K562 (cell line): Measurements from ENCODE around the gene EVI5. TPM values are rescaled to one million over a fixed set of nuclear protein-coding genes. Genes with fewer than 3 reads are reported as not detected.
"Not testable (repeated sequence)": the region's sequence is repeated elsewhere in the genome, so short reads cannot be mapped to it uniquely, and the experiment has no call there.

Experiments used
- ATAC-seq: fragments of 200-7000 bp; cut with Tn5 transposase; 3 replicates; pipeline ENCODE4 v1.9.1; 2020; ENCODE audit warnings: moderate library complexity
- BruUV-seq: library from RNA; stranded (reverse); fragments of 400-500 nt; replicated peaks from 2 replicates; lab custom pipeline; 2021; lab: Mats Ljungman, UMichigan
- CTCF ChIA-PET: fragments of 300-600 bp; formaldehyde crosslinking; extraction: SDS; loops from one replicate; lab custom pipeline; 2021; ENCODE audit warnings: low intra/inter-chr PET ratio; lab: Yijun Ruan, JAX
- POLR2A ChIA-PET: fragments of 300-600, 350-650 bp; sonication (Branson Sonifier 250); formaldehyde crosslinking; extraction: SDS; loops from one replicate; lab custom pipeline; 2021; ENCODE audit warnings: antibody characterized with exemption, inconsistent platforms; lab: Yijun Ruan, JAX
- DNase-seq, 4 experiments: peaks; one replicate each; pipeline versions ENCODE4 v3.0.0 to v3.0.0-alpha.2; 2011 to 2018; ENCODE audit warnings: low spot score in 3 of 4, mixed read lengths in 3 of 4; ENCODE audit errors: extremely low read depth in 1 of 4
- FAIRE-seq: peaks from 2 replicates; lab custom pipeline; 2011; peaks lifted over from hg19 to GRCh38; lab: Jason Lieb, UNC
- H2AFZ ChIP-seq: 2 replicates; pipeline ENCODE4 v1.6.0; 2011; ENCODE audit warnings: low read depth, low read length, control low read depth, inconsistent platforms
- H3K27ac ChIP-seq: fragments of 200-600 bp; 3 replicates; pipeline ENCODE4 v1.8.0; 2011; ENCODE audit warnings: low read depth, mild to moderate bottlenecking, control low read depth, inconsistent platforms, low read length, moderate library complexity, mixed read lengths; ENCODE audit errors: extremely low read depth
- H3K27me3 ChIP-seq, 2 experiments: fragments of 300-600 bp in 1 of 2; 2 replicates in 1 of 2; 3 replicates in 1 of 2; pipeline versions ENCODE4 v1.6.0 to v1.8.0; 2011; ENCODE audit warnings: inconsistent platforms in 2 of 2, low read length in 2 of 2, mild to moderate bottlenecking in 1 of 2, mixed read lengths in 1 of 2, moderate library complexity in 1 of 2; ENCODE audit not compliant: control insufficient read depth in 2 of 2, insufficient read depth in 2 of 2
- H3K36me3 ChIP-seq: fragments of 300-600 bp; 3 replicates; pipeline ENCODE4 v1.8.0; 2011; ENCODE audit warnings: mild to moderate bottlenecking, low read length, inconsistent platforms; ENCODE audit not compliant: control insufficient read depth, insufficient read depth
- H3K4me1 ChIP-seq, 2 experiments: fragments of 200-600 bp in 1 of 2; replicated peaks in 1 of 2; 2 replicates in 1 of 2; 3 replicates in 1 of 2; pipeline versions ENCODE4 v1.5.1 to v1.8.0; 2011; ENCODE audit warnings: inconsistent platforms in 2 of 2, low read length in 2 of 2, mild to moderate bottlenecking in 1 of 2, mixed read lengths in 1 of 2, moderate library complexity in 1 of 2; ENCODE audit not compliant: control insufficient read depth in 2 of 2, insufficient read depth in 2 of 2
- H3K4me2 ChIP-seq: 2 replicates; pipeline ENCODE4 v1.6.1; 2011; ENCODE audit warnings: low read length, control low read depth, inconsistent platforms, mixed read lengths; ENCODE audit not compliant: insufficient read depth
- H3K4me3 ChIP-seq: fragments of 200-600 bp; sonication (generic), shearing (Covaris generic); 2 replicates; pipeline ENCODE4 v1.5.1; 2016; ENCODE audit warnings: control low read depth, inconsistent platforms
- H3K79me2 ChIP-seq: fragments of 200-600 bp; 3 replicates; pipeline ENCODE4 v1.8.0; 2011; ENCODE audit warnings: low read length, inconsistent platforms; ENCODE audit not compliant: control insufficient read depth, insufficient read depth
- H3K9ac ChIP-seq, 2 experiments: 2 replicates each; pipeline versions ENCODE4 v1.6.0 to v1.6.1; 2011; ENCODE audit warnings: low read depth in 2 of 2, low read length in 2 of 2, control low read depth in 1 of 2, inconsistent platforms in 1 of 2, mild to moderate bottlenecking in 1 of 2, mixed read lengths in 1 of 2; ENCODE audit not compliant: insufficient read depth in 1 of 2
- H3K9me1 ChIP-seq: one replicate; pipeline ENCODE4 v1.6.0; 2011; ENCODE audit warnings: inconsistent platforms, mild to moderate bottlenecking, low read length, moderate library complexity; ENCODE audit not compliant: control insufficient read depth, insufficient read depth
- H3K9me3 ChIP-seq: replicated peaks from 2 replicates; pipeline ENCODE4 v1.5.1; 2011; ENCODE audit warnings: low read depth, low read length, inconsistent platforms; ENCODE audit not compliant: control insufficient read depth, insufficient read depth
- H4K20me1 ChIP-seq: replicated peaks from 2 replicates; pipeline ENCODE4 v1.6.1; 2011; ENCODE audit warnings: low read length, inconsistent platforms, mixed read lengths; ENCODE audit not compliant: control insufficient read depth, insufficient read depth
- FOSL1 ChIP-seq: fragments of 200-800 bp; sonication (Bioruptor generic); conservative IDR thresholded peaks from 2 replicates; pipeline ENCODE4 v1.6.1; 2016; ENCODE audit warnings: missing genetic modification characterization, missing compliant biosample characterization
- TAF1 ChIP-seq: IDR thresholded peaks from 2 replicates; pipeline ENCODE4 v1.6.1; 2011; ENCODE audit warnings: mild to moderate bottlenecking, low read length, moderate library complexity; ENCODE audit not compliant: insufficient read depth, control insufficient read depth, severe bottlenecking; ENCODE audit errors: extremely low read depth
- WGBS: fragments of 100-300 bp; shearing (Covaris generic); methylation state at CpG from one replicate; pipeline ENCODE4 v1.1.6; 2016; ENCODE audit warnings: low coverage, mixed read lengths; ENCODE audit not compliant: insufficient coverage; ENCODE audit errors: missing lambda C conversion rate; 5-methylcytosine and 5-hydroxymethylcytosine counted together
- in situ Hi-C: fragments of 300-500 bp; cut with MboI; formaldehyde crosslinking; loops from 4 replicates; pipeline ENCODE4 v1.15.0; 2018; ENCODE audit warnings: inconsistent platforms, mixed read lengths
- intact Hi-C: fragments of 100-400 bp; cut with micrococcal nuclease; formaldehyde crosslinking; loops from 2 replicates; pipeline ENCODE4 v1.14.2; 2022
- polyA plus RNA-seq, 8 experiments: library from polyadenylated mRNA; depleted of rRNA in 4 of 8; stranded (reverse) in 5 of 8; unstranded in 3 of 8; fragments of >200 nt; fragmentation: Nextera tagmentation in 2 of 8; fragmentation: Illumina TruSeq in 1 of 8; extraction: Ambion mirVana in 2 of 8; extraction: Trizol in 1 of 8; gene quantifications; 2 replicates each; pipeline versions ENCODE4 v1.2.1 to v1.2.3, GENCODE V29; 2011 to 2014; ENCODE audit warnings: inconsistent platforms in 1 of 8, missing spikeins in 1 of 8
- total RNA-seq, 7 experiments: library from RNA; depleted of rRNA in 6 of 7; stranded (reverse); fragments of >200 nt in 6 of 7; fragmentation: Illumina TruSeq in 2 of 7; extraction: Trizol in 2 of 7; gene quantifications; 2 replicates each; pipeline versions ENCODE4 v1.2.1 to v1.2.3, GENCODE V29; 2011 to 2021; ENCODE audit warnings: low replicate concordance in 1 of 7

EVI5 gene
- total and polyA plus RNA-seq, 9 of the 15 experiments (the other 6 are each of a cell fraction or from before 2014, with no cell fraction given) = 1.7 to 50.1 (median 13.7) TPM

DNA sequence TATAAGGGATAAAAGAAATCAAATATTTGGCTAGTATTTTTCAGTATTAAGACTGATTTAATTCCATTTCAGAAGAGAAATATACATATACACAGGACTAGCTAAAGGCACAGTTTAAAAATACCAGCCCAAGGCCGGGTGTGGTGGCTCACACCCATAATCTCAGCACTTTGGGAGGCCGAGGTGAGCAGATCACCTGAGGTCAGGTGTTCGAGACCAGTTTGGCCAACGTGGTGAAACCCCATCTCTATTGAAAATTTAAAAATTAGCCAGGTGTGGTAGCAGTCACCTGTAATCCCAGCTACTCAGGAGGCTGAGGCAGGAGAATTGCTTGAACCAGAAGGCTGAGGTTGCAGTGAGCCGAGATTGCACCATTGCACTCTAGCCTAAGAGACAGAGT, 200.1 kb downstream of the EVI5 start:
- DNase-seq, H3K27me3 ChIP-seq, BruUV-seq, intact Hi-C loops, H3K4me3 ChIP-seq, H3K4me2 ChIP-seq, H3K79me2 ChIP-seq, H3K9me3 ChIP-seq, in situ Hi-C loops, H2AFZ ChIP-seq, ATAC-seq, H3K4me1 ChIP-seq, H4K20me1 ChIP-seq, H3K27ac ChIP-seq, H3K9ac ChIP-seq, H3K9me1 ChIP-seq, FAIRE-seq, H3K36me3 ChIP-seq: not testable (repeated sequence)
- ChIA-PET POLR2A (interaction anchor here (0.6 kb wide), 1 partner anchor 617 kb away, joined by 4 read pairs; no protein-coding TSS in a partner anchor), CTCF (interaction anchor here (0.6 kb wide), 1 partner anchor 1106 kb away, joined by 5 read pairs; no protein-coding TSS in a partner anchor)
- WGBS = 57% methylated on average over 5 of the region's 5 CpGs

DNA sequence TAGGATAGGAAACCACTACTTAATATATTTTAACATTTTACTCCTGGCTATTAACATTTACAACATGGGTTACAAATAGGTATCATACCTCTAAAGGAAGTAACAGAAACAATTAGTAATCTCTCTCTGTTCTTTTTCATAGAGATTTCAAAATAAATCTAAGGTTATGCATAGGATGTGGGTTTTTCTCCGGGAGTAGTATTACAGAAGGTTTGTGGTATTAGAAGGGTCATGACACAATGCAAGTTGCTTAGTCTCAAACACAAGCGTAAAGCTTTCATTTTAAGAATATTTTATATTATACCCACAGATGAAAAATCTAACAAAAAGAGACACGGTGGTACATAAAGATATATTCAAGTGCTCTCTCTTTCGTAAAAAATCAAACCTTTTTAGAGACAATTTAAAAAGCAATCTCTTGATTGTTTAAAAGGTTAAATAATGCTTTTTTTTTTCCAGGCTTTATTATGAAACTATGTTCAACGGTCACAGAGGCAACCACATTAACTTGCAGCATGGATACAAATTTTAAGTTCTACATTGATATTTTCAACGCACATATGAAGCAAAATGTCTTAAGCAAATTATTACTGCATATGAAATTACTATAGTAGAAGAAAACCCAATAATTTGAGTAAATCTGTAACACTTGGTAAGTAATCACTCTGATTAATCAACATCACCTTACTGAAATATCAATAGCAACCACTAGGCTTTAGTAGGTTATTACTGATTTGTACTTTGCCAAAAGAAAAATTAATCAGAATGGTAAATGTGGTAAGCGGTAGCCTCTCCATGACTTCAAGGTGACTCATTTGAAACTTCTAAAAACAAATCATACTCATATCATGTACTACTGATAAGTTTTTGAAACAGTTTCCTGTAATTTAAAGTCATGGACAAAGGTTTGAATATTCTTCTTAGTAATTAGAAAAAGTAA, 200.8 kb downstream of the EVI5 start:
- WGBS = 71% methylated on average over 7 of the region's 7 CpGs
- H3K9me1 ChIP-seq = no peaks in the 10 kb centered on the region
- H3K79me2 ChIP-seq = no peaks in the 10 kb centered on the region
- H3K27me3 ChIP-seq = no peaks in the 10 kb centered on the region
- peak; percentile 64 for FAIRE-seq
- no peaks in the 10 kb centered on the region for H3K4me1 ChIP-seq
- no peak for ATAC-seq
- peak; percentile 55; the same call in 1 of the 2 replicates for TF ChIP-seq FOSL1 (tag)
- TF ChIP-seq TAF1 = no peak
- TF ChIP-seq, all 486 proteins: peak for 1
- Histone ChIP-seq H3K36me3 (0 out of 3 replicates have a peak, but pooled peaks cover 2% of the 10 kb centered on the region), H2AFZ (no peak overlapping the region), H3K4me3 (no peak overlapping the region), H4K20me1 (no peaks in the 10 kb centered on the region), H3K9ac (no peak overlapping the region), H3K27ac (no peak overlapping the region), H3K9me3 (no peaks in the 10 kb centered on the region), H3K4me2 (no peak overlapping the region)
- ChIA-PET CTCF (interaction anchor here (0.6 kb wide), 1 partner anchor 1105 kb away, joined by 5 read pairs; no protein-coding TSS in a partner anchor), POLR2A (interaction anchor here (0.6 kb wide), 1 partner anchor 354 kb away, joined by 3 read pairs; no protein-coding TSS in a partner anchor)
- DNase-seq = no peak
- in situ Hi-C loops (no loop called here), intact Hi-C loops (no loop called here)
- no TSS peak for BruUV-seq
